A172 (cell line): ENCODE measurements around the gene GSG1L2. TPM values are rescaled to one million over a fixed set of nuclear protein-coding genes. Genes with fewer than 3 reads are reported as not detected.

Experiments used
- DNase-seq: peaks from one replicate; pipeline ENCODE4 v3.0.0-alpha.2; 2015; ENCODE audit warnings: low spot score
- total RNA-seq: library from RNA; depleted of rRNA; stranded (reverse); fragments of >200 nt; shearing (Covaris generic); gene quantifications from 2 replicates; pipeline ENCODE4 v1.2.3, GENCODE V29; 2014

The GSG1L2 gene
- total RNA-seq, 1 experiment from 2014 or later, result not detected

- no peak for DNase-seq
These were observed 3.8 kb upstream of the GSG1L2 start, which contains the start of gene GLP2R for GRCh38 chr17:9825641-9826150. Gene GLP2R (plus strand): TSS chr17:9825924. CDS start chr17:9826064, 140 bp downstream.

- no peak for DNase-seq
These were observed 3.0 kb upstream of the GSG1L2 start for GRCh38 chr17:9824797-9825338.

DNA sequence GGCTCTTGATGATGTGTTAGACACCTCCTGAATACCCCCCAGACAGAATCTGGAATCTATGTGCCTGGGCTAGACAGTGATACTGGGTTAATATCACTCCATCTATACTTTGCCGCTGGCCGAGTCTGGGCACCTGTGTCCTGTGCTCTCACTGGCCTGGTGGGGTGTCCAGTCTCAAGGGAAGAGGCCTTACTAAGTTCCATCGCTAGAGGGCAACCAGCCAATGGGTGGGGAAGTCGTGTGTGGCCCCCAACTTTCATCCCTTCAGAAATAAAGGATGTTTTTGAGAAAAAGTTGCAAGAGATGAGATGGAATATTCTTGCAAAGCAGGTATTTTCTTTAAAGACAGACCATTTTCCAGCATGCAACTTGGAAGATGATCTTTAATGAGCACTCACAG is 2.2 kb upstream of the GSG1L2 start:
- no peak for DNase-seq

DNA sequence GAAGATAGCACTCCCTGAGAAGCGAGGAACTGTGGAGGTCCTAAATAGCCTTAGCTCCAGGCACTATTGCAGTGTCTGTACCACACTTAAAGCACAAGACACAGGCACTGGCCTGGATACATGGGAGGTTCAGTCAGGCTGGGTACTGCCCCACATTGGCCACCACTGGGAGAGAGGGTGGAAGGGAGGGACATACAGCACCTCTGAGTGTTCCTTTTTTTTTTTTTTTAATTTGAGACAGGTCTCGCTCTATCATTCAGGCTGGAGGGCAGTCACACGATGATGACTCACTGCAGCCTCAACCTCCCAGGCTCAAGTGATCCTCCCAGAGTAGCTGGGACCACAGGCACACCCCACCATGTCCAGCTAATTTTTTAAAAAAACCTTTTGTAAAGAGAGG is 1.4 kb downstream of the GSG1L2 start:
- DNase-seq, result no peak

DNA sequence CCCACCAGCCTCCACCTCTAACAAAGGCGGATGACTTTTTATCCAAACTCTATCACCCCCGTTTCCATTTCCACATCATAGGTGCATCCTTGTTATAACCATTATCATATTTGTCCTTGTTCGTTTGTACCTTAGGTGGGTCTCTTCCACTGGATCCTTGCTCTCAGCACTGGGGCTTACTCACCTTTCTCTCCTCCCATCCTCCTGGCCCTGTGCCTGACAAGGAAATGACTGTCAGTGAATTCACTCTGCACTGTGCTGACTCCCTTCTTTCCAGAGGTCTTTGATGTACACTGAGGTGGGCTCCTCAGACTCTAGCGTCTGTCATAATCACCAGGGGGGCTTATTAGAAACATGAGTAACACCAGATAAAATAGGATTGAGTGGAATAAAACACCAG is 3.1 kb downstream of the GSG1L2 start:
- no peak for DNase-seq

DNA sequence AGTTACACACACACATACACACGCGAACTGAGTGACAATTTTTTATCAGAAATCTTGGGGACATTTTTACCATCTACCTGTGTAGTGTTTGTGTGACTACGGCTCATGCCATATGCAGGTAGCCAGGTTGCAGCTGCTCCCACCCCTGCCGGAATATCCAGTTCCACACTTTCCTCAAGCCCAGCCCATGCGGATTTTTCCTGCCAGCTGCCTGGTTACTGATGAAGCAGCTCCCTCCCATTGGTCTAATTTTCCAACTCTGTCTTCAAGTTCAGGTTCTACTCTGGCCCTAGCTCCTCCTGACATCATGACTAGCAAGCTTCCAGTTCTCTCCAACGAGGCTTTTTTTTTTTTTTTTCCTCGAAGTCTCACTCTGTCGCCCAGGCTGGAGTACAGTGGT is 4.8 kb downstream of the GSG1L2 start:
- DNase-seq, result peak; percentile 86

DNA sequence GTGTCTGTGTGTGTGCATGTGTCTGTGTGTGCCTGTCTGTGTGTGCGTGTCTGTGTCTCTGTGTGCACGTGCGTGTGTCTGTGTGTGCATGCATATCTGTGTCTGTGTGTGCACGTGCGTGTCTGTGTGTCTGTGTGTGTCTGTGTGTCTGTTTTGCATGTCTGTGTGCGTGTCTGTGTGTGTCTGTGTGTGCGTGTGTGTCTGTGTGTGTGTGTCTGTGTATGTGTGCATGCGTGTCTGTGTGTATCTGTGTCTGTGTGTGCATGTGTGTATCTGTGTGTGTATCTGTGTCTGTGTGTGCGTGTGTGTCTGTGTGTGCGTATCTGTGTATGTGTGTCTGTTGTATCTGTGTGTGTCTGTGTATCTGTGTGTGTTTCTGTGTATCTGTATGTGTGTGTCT is 5.4 kb downstream of the GSG1L2 start:
- no peak for DNase-seq

DNA sequence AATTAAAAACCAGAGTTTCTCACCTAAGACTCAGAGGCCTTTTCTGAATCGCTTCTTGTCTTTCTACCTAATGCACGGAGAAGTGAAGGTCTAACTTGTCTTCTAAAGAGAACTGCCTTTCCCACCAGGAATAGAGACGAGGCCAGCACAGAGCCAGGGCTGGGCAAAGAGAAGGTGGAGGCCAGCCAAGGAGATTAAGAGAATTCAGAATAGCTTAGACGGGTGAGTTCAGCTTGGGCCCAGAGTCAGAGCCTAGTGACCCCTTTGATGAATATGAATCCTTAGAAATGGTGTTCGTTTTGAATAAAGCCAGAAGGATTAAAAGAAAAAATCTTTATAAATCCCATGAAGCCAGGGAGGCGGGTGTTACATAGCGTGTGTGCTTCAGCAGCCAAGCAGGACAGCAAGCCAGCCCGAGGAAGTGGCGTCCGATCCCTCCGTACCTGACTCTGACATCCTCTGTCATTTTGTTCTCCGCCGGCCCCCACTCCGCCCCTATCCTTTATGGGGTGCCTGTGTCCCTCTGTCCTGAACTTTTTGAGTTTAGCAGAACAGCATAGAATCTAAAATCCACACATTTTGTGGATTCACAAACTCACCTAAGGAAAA is 7.4 kb downstream of the GSG1L2 start:
- no peak for DNase-seq

DNA sequence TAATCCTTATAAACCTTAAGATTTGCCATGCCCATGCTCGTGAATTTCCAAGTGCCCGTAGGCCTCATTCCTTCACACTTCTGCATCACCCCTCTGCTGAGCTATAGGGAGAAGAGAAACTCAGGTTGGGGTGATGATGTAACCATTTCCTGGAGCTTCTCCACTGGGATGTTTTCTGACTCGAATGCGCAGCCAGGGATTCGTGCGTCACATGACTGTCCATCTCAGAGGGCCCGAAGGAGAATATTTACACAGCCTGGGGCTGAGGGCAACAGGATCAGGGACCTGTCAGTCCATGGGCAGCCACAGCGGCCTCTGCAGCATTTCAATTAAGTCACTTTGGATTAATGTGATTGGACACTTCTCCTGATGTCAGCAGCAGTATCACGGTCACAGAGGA is 8.7 kb downstream of the GSG1L2 start:
- no peak for DNase-seq

DNA sequence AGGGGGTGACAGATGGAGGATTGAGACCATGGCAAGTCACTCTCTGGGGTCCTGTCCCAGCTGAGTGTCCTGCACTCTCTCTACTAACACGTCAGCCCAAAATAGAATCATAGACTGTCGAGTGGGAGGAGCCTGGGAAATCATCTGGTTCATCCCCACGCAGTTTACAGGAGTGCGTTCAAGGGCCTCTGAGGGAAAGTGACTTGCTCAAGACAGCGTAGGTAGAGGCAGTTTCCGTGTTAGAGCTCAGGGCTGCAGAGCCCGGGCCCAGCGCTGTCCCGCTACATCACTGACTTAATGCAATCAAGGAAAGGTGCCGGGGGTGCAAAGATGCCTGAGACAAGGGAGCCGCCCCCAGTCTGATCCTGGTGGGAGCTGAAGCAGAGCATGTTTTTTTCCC is 10.3 kb downstream of the GSG1L2 start:
- DNase-seq, result no peak

GRCh38 chr17:9811086-9811485 is 10.8 kb downstream of the GSG1L2 start:
- DNase-seq, result peak; percentile 33

- no peak for DNase-seq
These were observed 11.6 kb downstream of the GSG1L2 start for GRCh38 chr17:9810100-9810949.

DNA sequence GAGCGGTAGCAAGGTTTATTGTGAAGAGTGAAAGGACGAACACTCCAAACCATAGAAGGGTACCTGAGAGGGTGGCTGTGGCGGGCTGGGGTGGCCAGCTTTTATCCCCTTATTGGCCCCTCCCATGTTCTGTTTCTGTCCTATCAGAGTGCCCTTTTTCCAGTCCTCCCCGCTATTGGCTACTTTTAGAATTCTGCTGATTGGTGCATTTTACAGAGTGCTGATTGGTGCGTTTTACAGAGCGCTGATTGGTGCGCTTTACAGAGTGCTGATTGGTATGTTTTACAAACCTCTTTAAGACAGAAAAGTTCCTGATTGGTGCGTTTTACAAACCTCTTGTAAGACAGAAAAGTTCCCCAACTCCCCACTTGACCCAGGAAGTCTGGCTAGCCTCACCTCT is 12.5 kb downstream of the GSG1L2 start:
- DNase-seq, result no peak

GRCh38 chr17:9806699-9807098 is 15.2 kb downstream of the GSG1L2 start:
- DNase-seq, result no peak

DNA sequence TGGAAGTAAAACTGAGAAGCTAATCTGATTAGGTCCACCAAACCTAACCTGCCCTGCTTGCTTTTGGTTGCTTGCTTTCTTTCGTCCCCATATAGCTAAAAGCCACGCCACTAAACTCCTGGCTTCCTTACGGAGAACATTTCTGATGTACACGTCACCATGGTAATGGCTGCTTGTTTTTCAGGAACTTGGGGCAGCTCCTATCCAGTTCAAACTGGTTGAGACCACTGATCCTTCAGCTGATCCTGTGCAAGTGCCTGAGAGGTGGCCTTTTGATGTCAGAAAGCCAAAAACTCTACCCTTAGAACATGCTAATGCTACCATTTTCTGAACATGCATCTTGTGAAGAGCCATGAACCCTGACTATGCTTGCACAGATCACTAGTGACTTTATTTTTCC is 16.1 kb downstream of the GSG1L2 start:
- DNase-seq, result no peak

GRCh38 chr17:9802697-9803096 is 19.2 kb downstream of the GSG1L2 start:
- no peak for DNase-seq

DNA sequence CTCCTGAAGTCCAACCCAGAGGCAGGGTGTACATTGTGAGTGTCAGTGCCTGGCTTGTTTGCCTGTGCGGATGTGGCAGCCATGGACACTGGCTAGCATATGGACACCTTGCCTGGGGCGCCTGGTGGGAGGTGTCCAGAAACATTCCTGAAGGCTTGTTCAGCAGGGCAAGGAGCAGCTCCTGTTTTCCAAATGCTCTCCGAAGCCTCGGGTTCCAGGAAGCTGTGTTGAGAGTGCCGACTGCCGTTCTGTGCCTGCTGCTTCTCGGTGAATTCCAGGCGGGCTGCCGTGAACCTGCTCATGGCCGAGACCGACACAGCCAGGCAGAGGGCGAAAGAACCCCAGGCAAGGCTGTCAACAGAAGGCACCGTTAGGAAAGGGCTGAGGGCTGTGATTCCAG is 19.6 kb downstream of the GSG1L2 start:
- DNase-seq, result peak; percentile 77

DNA sequence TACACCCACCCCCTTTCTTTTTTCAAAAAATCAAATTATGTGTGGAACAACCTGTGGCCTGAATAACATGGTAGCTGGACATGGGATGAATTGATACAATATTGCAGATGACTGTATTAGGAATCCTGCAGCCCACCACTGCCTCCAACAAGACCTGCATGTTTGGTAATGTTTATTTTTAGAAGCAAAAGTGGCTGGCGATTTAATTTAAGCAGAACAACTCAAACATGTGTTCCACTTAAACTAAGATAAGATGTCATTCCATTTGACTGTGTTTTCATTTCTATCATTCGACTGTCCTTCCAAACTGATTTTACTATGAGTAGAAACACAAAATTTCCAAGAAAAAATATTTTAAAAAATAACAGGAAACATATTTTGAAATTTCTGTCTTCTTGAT is 20.4 kb downstream of the GSG1L2 start:
- DNase-seq, result no peak

DNA sequence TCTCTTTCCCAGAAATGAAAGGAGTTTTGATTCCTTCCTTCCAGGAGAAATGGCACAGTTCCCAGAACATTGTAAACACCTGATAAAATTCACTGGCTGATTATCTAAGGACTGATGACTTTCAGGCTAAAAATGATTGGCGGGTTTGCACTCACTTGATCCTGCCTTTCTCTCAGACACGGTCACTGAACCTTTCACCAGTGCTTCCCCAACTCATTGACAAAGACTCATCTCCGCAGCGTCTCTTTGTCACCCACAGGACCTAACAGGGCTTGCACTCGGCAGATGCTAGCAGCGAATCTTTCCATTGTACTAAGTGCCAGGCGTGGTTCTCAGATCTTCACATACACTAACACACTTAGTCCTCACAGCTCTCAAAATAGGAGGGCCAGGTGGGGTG is 23.2 kb downstream of the GSG1L2 start:
- no peak for DNase-seq

- DNase-seq, result no peak
These were observed 23.9 kb downstream of the GSG1L2 start for GRCh38 chr17:9798008-9798407.

DNA sequence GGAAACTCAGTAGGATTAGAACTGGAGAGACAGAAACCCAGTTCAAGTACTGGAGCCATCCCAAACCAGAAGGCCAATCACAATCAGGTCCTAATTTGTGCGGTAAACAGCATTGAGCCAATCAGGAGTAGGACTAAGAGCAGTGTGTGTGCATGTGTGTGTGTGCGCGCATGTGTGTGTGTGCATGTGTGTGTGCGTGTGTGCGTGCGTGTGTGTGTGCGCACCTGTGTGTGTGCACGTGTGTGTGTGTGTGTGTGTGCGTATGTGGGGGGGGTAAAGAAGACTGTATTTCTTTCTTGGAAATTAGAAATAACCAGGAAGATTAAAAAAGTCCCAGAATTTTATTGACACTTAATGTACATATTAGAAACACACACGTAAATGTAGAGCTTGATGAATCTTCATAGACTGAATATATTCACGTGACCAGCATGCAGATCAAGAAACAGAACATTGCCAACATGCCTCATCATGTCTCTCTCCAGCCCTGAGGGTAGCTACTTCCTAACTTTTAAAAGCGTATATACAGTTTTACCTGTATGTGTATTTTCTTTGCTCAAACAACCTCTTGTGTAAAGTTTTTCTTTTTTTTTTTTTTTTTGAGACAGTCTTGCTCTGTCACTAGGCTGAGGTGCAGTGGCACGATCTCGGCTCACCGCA is 29.6 kb downstream of the GSG1L2 start:
- DNase-seq, result no peak
